ENCODE data around the gene KRT84.

GRCh38 chr12:52356031-52356761, 29.3 kb downstream of the KRT84 start:
- no peak for TF ChIP-seq CTCF (IDR thresholded peaks at IDR 0.05)
- TF ChIP-seq POLR2A (IDR thresholded peaks at IDR 0.05), result no peak
